Measurements from ENCODE around the gene BBS2. TPM values are rescaled to one million over a fixed set of nuclear protein-coding genes. Genes with fewer than 3 reads are reported as not detected.

BBS2 gene
- total and polyA plus RNA-seq, 2 of the 13 experiments (the other 11 are each of a cell fraction or from before 2014, with no cell fraction given), result 59.7 to 68.3 TPM

DNA sequence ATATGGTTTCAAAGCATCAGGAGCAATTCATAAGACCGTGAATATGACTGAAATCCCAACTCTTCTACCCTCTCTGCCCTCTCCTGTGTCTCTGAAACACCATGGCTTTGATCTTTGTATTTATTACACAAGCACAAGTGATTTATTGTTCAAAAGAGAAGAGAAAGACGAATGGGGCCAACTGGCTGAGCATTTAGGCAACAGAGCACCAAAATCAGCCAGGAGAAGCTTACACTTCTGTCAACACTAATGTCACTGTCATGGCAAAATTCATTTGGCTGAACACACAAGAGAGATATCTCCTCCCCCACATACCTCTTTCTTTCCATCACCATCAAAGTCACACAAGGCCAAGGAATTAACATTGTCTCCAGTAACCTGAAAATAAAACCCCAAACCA is 9.3 kb downstream of the BBS2 start (continued):
- TF ChIP-seq, protein P1, sequence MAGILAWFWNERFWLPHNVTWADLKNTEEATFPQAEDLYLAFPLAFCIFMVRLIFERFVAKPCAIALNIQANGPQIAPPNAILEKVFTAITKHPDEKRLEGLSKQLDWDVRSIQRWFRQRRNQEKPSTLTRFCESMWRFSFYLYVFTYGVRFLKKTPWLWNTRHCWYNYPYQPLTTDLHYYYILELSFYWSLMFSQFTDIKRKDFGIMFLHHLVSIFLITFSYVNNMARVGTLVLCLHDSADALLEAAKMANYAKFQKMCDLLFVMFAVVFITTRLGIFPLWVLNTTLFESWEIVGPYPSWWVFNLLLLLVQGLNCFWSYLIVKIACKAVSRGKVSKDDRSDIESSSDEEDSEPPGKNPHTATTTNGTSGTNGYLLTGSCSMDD (CRISPR knock-in tag; IDR thresholded peaks at IDR 0.05), result no peak
- TF ChIP-seq NFE2 (CRISPR knock-in tag; IDR thresholded peaks at IDR 0.05) (no peak), JUN (CRISPR knock-in tag; IDR thresholded peaks at IDR 0.05) (no peak)
- TF ChIP-seq, protein P2, sequence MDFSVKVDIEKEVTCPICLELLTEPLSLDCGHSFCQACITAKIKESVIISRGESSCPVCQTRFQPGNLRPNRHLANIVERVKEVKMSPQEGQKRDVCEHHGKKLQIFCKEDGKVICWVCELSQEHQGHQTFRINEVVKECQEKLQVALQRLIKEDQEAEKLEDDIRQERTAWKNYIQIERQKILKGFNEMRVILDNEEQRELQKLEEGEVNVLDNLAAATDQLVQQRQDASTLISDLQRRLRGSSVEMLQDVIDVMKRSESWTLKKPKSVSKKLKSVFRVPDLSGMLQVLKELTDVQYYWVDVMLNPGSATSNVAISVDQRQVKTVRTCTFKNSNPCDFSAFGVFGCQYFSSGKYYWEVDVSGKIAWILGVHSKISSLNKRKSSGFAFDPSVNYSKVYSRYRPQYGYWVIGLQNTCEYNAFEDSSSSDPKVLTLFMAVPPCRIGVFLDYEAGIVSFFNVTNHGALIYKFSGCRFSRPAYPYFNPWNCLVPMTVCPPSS (IDR thresholded peaks at IDR 0.05), result no peak

DNA sequence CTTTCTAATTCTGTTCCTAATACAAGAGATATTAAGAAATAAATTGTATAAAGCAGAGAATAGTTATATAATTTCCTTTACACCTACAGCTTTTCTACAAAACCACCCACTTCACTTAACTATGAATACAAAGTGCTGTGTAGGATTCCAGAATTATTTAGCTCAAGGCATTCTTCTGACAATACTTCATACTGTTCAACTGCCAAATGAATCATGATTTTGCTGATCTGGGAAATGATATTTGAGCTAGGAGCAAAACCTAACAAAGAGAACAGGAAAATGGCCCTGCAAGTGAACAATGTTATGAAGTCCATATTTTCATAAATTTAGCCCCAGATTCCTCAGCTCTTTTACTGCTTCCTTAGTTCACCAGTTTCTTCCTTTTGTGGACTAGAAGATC is 12.9 kb downstream of the BBS2 start:
- intact Hi-C loops (cut with micrococcal nuclease; ENCODE audit: unreplicated experiment) (no loop called here), in situ Hi-C loops (cut with HindIII; ENCODE audit: extremely low pct_ligation_motif_present, low pct_unique_long_range_greater_than_20kb) (no loop called here)
- no peak overlapping the region for H3K4me3 ChIP-seq (replicated peaks in 1 of 3; ENCODE audit: insufficient read depth in 1 of 3, low read depth in 2 of 3, low read length in 3 of 3)
- H3K79me2 ChIP-seq (ENCODE audit: insufficient read depth, low read length), result no peaks in the 10 kb centered on the region
- no peaks in the 10 kb centered on the region for H3K9me3 ChIP-seq (ENCODE audit: low read length)
- no peaks in the 10 kb centered on the region for H3K4me1 ChIP-seq (ENCODE audit: insufficient read depth, low read length)
- no peak overlapping the region for H3K27ac ChIP-seq (ENCODE audit: extremely low read length, insufficient read depth, low read length)
- TF ChIP-seq YEATS4 (CRISPR knock-in tag; IDR thresholded peaks at IDR 0.05; ENCODE audit: borderline replicate concordance), result no peak
- no peak for TF ChIP-seq ZNF772 (CRISPR knock-in tag; IDR thresholded peaks at IDR 0.05)
- no peak for TF ChIP-seq SIN3B (IDR thresholded peaks at IDR 0.05; ENCODE audit: low read length)
- no peak for TF ChIP-seq ZNF550 (CRISPR knock-in tag; IDR thresholded peaks at IDR 0.05; ENCODE audit: borderline replicate concordance)
- no peak for TF ChIP-seq SCMH1 (CRISPR knock-in tag; IDR thresholded peaks at IDR 0.05; ENCODE audit: borderline replicate concordance)
- TF ChIP-seq, protein P3, sequence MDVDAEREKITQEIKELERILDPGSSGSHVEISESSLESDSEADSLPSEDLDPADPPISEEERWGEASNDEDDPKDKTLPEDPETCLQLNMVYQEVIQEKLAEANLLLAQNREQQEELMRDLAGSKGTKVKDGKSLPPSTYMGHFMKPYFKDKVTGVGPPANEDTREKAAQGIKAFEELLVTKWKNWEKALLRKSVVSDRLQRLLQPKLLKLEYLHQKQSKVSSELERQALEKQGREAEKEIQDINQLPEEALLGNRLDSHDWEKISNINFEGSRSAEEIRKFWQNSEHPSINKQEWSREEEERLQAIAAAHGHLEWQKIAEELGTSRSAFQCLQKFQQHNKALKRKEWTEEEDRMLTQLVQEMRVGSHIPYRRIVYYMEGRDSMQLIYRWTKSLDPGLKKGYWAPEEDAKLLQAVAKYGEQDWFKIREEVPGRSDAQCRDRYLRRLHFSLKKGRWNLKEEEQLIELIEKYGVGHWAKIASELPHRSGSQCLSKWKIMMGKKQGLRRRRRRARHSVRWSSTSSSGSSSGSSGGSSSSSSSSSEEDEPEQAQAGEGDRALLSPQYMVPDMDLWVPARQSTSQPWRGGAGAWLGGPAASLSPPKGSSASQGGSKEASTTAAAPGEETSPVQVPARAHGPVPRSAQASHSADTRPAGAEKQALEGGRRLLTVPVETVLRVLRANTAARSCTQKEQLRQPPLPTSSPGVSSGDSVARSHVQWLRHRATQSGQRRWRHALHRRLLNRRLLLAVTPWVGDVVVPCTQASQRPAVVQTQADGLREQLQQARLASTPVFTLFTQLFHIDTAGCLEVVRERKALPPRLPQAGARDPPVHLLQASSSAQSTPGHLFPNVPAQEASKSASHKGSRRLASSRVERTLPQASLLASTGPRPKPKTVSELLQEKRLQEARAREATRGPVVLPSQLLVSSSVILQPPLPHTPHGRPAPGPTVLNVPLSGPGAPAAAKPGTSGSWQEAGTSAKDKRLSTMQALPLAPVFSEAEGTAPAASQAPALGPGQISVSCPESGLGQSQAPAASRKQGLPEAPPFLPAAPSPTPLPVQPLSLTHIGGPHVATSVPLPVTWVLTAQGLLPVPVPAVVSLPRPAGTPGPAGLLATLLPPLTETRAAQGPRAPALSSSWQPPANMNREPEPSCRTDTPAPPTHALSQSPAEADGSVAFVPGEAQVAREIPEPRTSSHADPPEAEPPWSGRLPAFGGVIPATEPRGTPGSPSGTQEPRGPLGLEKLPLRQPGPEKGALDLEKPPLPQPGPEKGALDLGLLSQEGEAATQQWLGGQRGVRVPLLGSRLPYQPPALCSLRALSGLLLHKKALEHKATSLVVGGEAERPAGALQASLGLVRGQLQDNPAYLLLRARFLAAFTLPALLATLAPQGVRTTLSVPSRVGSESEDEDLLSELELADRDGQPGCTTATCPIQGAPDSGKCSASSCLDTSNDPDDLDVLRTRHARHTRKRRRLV (CRISPR knock-in tag; IDR thresholded peaks at IDR 0.05), result no peak
- no peak for TF ChIP-seq MYNN (CRISPR knock-in tag; IDR thresholded peaks at IDR 0.05; ENCODE audit: low read depth)
- TF ChIP-seq ELF4 (CRISPR knock-in tag; IDR thresholded peaks at IDR 0.05; ENCODE audit: borderline replicate concordance), result no peak
- TF ChIP-seq IKZF1 (IDR thresholded peaks at IDR 0.05), result no peak
- no peak for TF ChIP-seq HMGA1 (CRISPR knock-in tag; conservative IDR thresholded peaks at IDR 0.05)
- TF ChIP-seq MAFG (CRISPR knock-in tag; IDR thresholded peaks at IDR 0.05), result no peak
- no peak for TF ChIP-seq ATF1 (CRISPR knock-in tag; IDR thresholded peaks at IDR 0.05)
- peaks cover 10 to 62% of the 10 kb centered on the region in 2 experiments for H3K36me3 ChIP-seq (replicated peaks in 1 of 2; ENCODE audit: control insufficient read depth in 1 of 2, insufficient read depth in 2 of 2, low read length in 2 of 2)
- H3K27me3 ChIP-seq (ENCODE audit: control insufficient read depth in 1 of 2, insufficient read depth in 2 of 2, low read length in 2 of 2), result no peaks in the 10 kb centered on the region
- ATAC-seq (no peak), DNase-seq (ENCODE audit: low spot score) (no peak), FAIRE-seq (no peak)
- no TSS peak for BruUV-seq (replicated peaks)
- H4K20me1 ChIP-seq (ENCODE audit: insufficient read depth, low read length), result no peaks in the 10 kb centered on the region
- ChIA-PET POLR2A (interaction anchor here (1.0 kb wide), 1 partner anchor 56 kb away, joined by 3 read pairs; the partner anchor contains the start of genes NUDT21 and OGFOD1), CTCF (ENCODE audit: low intra/inter-chr PET ratio, low total read pairs) (no interaction called here)
- no peak overlapping the region for H3K4me2 ChIP-seq (ENCODE audit: low read depth, low read length)
- no peak overlapping the region for H2AFZ ChIP-seq (ENCODE audit: low read length)
- no peak overlapping the region for H3K9ac ChIP-seq (ENCODE audit: insufficient read depth, low read depth, low read length)

Measured in HepG2 (cell line).